PC-3 (cell line): ENCODE measurements around the gene RNASEH1. TPM values are rescaled to one million over a fixed set of nuclear protein-coding genes. Genes with fewer than 3 reads are reported as not detected.
A peak's percentile ranks its signal among the peaks of the same experiment; 100 is the strongest.

Experiments used
- ATAC-seq: fragments of 200-7000 bp; cut with Tn5 transposase; 2 replicates; pipeline ENCODE4 v1.9.1; 2020; ENCODE audit warnings: mild to moderate bottlenecking, moderate library complexity
- Bru-seq: library from RNA; stranded (reverse); fragments of 400-500 nt; gene quantifications from one replicate; lab custom pipeline; 2021; lab: Mats Ljungman, UMichigan
- BruChase-seq, 2 experiments: library from RNA; stranded (reverse); fragments of 400-500 nt; gene quantifications; one replicate each; lab custom pipeline; 2021; lab: Mats Ljungman, UMichigan
- BruUV-seq: library from RNA; stranded (reverse); fragments of 400-500 nt; replicated peaks from 2 replicates; lab custom pipeline; 2021; lab: Mats Ljungman, UMichigan
- CTCF ChIA-PET: fragments of 300-600 bp; sonication (Branson Sonifier 250); formaldehyde crosslinking; loops from one replicate; lab custom pipeline; 2022; ENCODE audit warnings: antibody characterized with exemption; lab: Charles Lee
- POLR2A ChIA-PET: fragments of 300-600 bp; sonication (Branson Sonifier 250); formaldehyde crosslinking; loops from one replicate; lab custom pipeline; 2022; ENCODE audit warnings: antibody characterized with exemption; ENCODE audit not compliant: unreplicated experiment; lab: Charles Lee
- DNase-seq: peaks from one replicate; pipeline ENCODE4 v3.0.0-alpha.2; 2015
- H2AFZ ChIP-seq: fragments of 300-600 bp; sonication (generic); 2 replicates; pipeline ENCODE4 v1.6.0; 2016; ENCODE audit warnings: antibody characterized with exemption, low read length
- H3F3A ChIP-seq: fragments of 300-600 bp; sonication (generic); one replicate; pipeline ENCODE4 v1.6.0; 2017; ENCODE audit warnings: antibody characterized with exemption, low read length, control low read depth, mild to moderate bottlenecking; ENCODE audit not compliant: unreplicated experiment
- H3K27ac ChIP-seq: fragments of 300-600 bp; sonication (generic); 2 replicates; pipeline ENCODE4 v1.5.1; 2016; ENCODE audit warnings: mild to moderate bottlenecking, low read length
- H3K27me3 ChIP-seq: fragments of 300-600 bp; sonication (generic); 2 replicates; pipeline ENCODE4 v1.6.1; 2016; ENCODE audit warnings: low read length, mixed read lengths
- H3K36me3 ChIP-seq: fragments of 300-600 bp; sonication (generic); 2 replicates; pipeline ENCODE4 v1.6.1; 2016; ENCODE audit warnings: low read depth, mixed run types, low read length, mixed read lengths
- H3K4me1 ChIP-seq: fragments of 300-600 bp; sonication (generic); 2 replicates; pipeline ENCODE4 v1.5.1; 2016; ENCODE audit warnings: low read length; ENCODE audit not compliant: insufficient read depth
- H3K4me2 ChIP-seq: fragments of 300-600 bp; sonication (generic); 2 replicates; pipeline ENCODE4 v1.6.0; 2016; ENCODE audit warnings: low read length
- H3K4me3 ChIP-seq: fragments of 300-600 bp; sonication (generic); 2 replicates; pipeline ENCODE4 v1.5.1; 2016; ENCODE audit warnings: mild to moderate bottlenecking, low read length, mixed read lengths
- H3K79me2 ChIP-seq: fragments of 300-600 bp; sonication (generic); 2 replicates; pipeline ENCODE4 v1.6.1; 2017; ENCODE audit warnings: low read length, mixed read lengths
- H3K9ac ChIP-seq: fragments of 300-600 bp; sonication (generic); 2 replicates; pipeline ENCODE4 v1.6.0; 2016; ENCODE audit warnings: mild to moderate bottlenecking, low read length
- H3K9me2 ChIP-seq: fragments of 300-600 bp; sonication (generic); replicated peaks from 2 replicates; pipeline ENCODE4 v1.6.1; 2016; ENCODE audit warnings: mixed run types, low read length, mixed read lengths
- H3K9me3 ChIP-seq: fragments of 300-600 bp; sonication (generic); 2 replicates; pipeline ENCODE4 v1.6.1; 2016; ENCODE audit warnings: low read length, mixed read lengths
- H4K20me1 ChIP-seq: fragments of 300-600 bp; sonication (generic); 2 replicates; pipeline ENCODE4 v1.6.1; 2016; ENCODE audit warnings: low read length, mixed read lengths
- CTCF ChIP-seq: fragments of 300-600 bp; sonication (generic); conservative IDR thresholded peaks from 2 replicates; pipeline ENCODE4 v1.5.1; 2017; ENCODE audit warnings: antibody characterized with exemption, low read depth, mild to moderate bottlenecking, low read length
- EZH2 ChIP-seq: fragments of 300-600 bp; sonication (generic); IDR thresholded peaks from one replicate; pipeline ENCODE4 v1.6.1; 2017; ENCODE audit warnings: antibody characterized with exemption, mild to moderate bottlenecking, low read length; ENCODE audit not compliant: unreplicated experiment
- EZH2phosphoT487 ChIP-seq: fragments of 300-600 bp; sonication (generic); IDR thresholded peaks from 2 replicates; pipeline ENCODE4 v1.6.1; 2018; ENCODE audit warnings: mild to moderate bottlenecking, antibody characterized with exemption, low read length, borderline replicate concordance
- intact Hi-C: fragments of 100-400 bp; cut with micrococcal nuclease; formaldehyde crosslinking; loops from 2 replicates; pipeline ENCODE4 v1.9.0; 2023
- long read RNA-seq: library from polyadenylated mRNA; unstranded; transcript quantifications from one replicate; pipeline ENCODE4 v2.0.0, GENCODE V29; 2021; ENCODE audit not compliant: unreplicated experiment
- total RNA-seq: library from RNA; depleted of rRNA; stranded (reverse); fragments of >200 nt; gene quantifications from 2 replicates; pipeline ENCODE4 v1.2.3, GENCODE V29; 2014; rRNA removed

RNASEH1 gene, protein sequence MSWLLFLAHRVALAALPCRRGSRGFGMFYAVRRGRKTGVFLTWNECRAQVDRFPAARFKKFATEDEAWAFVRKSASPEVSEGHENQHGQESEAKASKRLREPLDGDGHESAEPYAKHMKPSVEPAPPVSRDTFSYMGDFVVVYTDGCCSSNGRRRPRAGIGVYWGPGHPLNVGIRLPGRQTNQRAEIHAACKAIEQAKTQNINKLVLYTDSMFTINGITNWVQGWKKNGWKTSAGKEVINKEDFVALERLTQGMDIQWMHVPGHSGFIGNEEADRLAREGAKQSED
- total RNA-seq (44.5 and 51.1 TPM in 2 replicates), Bru-seq, nascent RNA (percentile 90 among the genes with signal in this experiment), BruChase-seq, experiment 1, labeled RNA remaining after a 6-hour chase (percentile 89 among the genes with signal in this experiment), BruChase-seq, experiment 2, labeled RNA remaining after a 2-hour chase (percentile 86 among the genes with signal in this experiment)
- long read RNA-seq, transcript RNASEH1-201 (8 exons, 1,887 nt): major isoform, 121 of 169 reads
- long read RNA-seq, partial matches to known transcripts: 6 of 169 reads
- long read RNA-seq, other reads (novel, unspliced or antisense): 41 of 169 reads

- peak within 1 kb of the TSS; percentile 63 for H3K27ac ChIP-seq
- H2AFZ ChIP-seq: peak within 1 kb of the TSS; percentile 92
- TF ChIP-seq EZH2: no peak
- TF ChIP-seq CTCF: no peak
- no peak for TF ChIP-seq EZH2phosphoT487
- CTCF ChIA-PET: no interaction called here
- DNase-seq (peak; percentile 99), ATAC-seq (peak; percentile 99)
- H3K9me3 ChIP-seq: no peaks in the 10 kb centered on the region
- H3K4me3 ChIP-seq: peak within 1 kb of the TSS; percentile 73
- H3F3A ChIP-seq: no peaks in the 10 kb centered on the region
- peak within 1 kb of the TSS; percentile 87 for H3K4me2 ChIP-seq
- no peaks in the 10 kb centered on the region for H3K9me2 ChIP-seq
- H3K79me2 ChIP-seq: peaks cover 58% of the 10 kb centered on the region
- TSS peak; percentile 82 for BruUV-seq
- H3K36me3 ChIP-seq: peaks cover 31% of the 10 kb centered on the region
- no peaks in the 10 kb centered on the region for H4K20me1 ChIP-seq
- no peaks in the 10 kb centered on the region for H3K27me3 ChIP-seq
- POLR2A ChIA-PET: interaction anchor here (0.6 to 0.8 kb wide), 2 partner anchors 12 to 35 kb away, joined by 3 to 14 read pairs; no protein-coding TSS in a partner anchor
- intact Hi-C loops: loop anchor here (1.0 kb wide), 2 partner anchors 17 to 181 kb away; partner anchors contain the start of genes EIPR1 and RPS7
- H3K4me1 ChIP-seq: peaks cover 17% of the 10 kb centered on the region
- peak within 1 kb of the TSS; percentile 98 for H3K9ac ChIP-seq
Observed at GRCh38 chr2:3558205-3559014, at the start of gene RNASEH1. RNASEH1 (minus strand) TSS chr2:3558333; CDS start chr2:3558260, 73 bp downstream.

DNA sequence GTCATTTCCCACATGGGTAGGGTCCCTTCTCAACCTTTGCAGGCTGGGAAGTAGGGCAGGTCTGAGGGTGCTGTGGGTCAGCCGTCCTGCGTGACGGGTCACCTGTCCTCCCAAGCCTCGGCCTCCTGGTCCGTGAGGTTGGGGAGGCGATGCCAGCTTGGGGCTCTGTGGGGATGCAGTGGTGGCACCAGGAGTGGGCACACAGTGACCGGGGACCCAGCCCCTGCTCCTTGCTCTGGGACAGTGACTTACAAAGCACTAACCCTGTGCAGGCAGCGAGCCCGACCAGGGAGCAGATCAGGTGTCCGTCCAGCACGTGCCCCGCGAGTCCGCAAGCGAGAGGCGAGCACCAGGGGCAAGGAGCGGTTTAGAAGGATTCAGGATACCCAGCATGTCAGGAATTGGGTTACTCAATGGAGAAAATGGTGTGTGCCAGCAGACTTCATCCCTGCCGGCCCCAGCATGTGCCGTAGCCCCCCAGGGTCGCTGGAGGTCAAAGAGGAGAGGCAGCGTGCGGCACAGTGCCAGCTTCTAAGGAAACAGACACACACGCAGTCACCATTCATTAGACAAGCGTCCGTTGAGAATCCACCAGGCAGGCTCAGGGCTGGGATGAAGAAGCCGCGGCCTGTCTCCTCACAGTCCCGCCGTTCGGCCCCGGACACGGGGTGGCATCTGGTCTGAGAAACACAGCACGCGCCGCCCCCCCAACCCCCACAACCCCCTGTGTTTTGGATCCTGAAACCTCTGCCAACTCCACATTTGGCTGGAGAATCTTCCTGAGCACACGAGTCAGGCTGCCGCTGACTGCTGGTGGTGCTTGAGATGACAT is 48.5 kb upstream of the RNASEH1 start:
- H3F3A ChIP-seq: no peaks in the 10 kb centered on the region
- no peak overlapping the region for H2AFZ ChIP-seq
- no peak overlapping the region for H3K4me3 ChIP-seq
- H4K20me1 ChIP-seq: no peaks in the 10 kb centered on the region
- H3K36me3 ChIP-seq: no peaks in the 10 kb centered on the region
- no peaks in the 10 kb centered on the region for H3K9me3 ChIP-seq
- no peak overlapping the region for H3K27ac ChIP-seq
- no peaks in the 10 kb centered on the region for H3K27me3 ChIP-seq
- H3K9me2 ChIP-seq: no peaks in the 10 kb centered on the region
- no peaks in the 10 kb centered on the region for H3K79me2 ChIP-seq
- no peak overlapping the region for H3K9ac ChIP-seq
- no peak overlapping the region for H3K4me2 ChIP-seq
- CTCF ChIA-PET: no interaction called here
- DNase-seq (no peak), ATAC-seq (no peak)
- BruUV-seq: no TSS peak
- H3K4me1 ChIP-seq: peaks cover 4% of the 10 kb centered on the region; the same call in 1 of the 2 replicates
- no peak for TF ChIP-seq CTCF
- TF ChIP-seq EZH2phosphoT487: no peak
- TF ChIP-seq EZH2: no peak
- POLR2A ChIA-PET: no interaction called here
- intact Hi-C loops: no loop called here
